Measurements from ENCODE around the gene SSNA1. TPM values are rescaled to one million over a fixed set of nuclear protein-coding genes. Genes with fewer than 3 reads are reported as not detected.

The SSNA1 gene
- total RNA-seq, 1 experiment from 2014 or later = 71.6 TPM

DNA sequence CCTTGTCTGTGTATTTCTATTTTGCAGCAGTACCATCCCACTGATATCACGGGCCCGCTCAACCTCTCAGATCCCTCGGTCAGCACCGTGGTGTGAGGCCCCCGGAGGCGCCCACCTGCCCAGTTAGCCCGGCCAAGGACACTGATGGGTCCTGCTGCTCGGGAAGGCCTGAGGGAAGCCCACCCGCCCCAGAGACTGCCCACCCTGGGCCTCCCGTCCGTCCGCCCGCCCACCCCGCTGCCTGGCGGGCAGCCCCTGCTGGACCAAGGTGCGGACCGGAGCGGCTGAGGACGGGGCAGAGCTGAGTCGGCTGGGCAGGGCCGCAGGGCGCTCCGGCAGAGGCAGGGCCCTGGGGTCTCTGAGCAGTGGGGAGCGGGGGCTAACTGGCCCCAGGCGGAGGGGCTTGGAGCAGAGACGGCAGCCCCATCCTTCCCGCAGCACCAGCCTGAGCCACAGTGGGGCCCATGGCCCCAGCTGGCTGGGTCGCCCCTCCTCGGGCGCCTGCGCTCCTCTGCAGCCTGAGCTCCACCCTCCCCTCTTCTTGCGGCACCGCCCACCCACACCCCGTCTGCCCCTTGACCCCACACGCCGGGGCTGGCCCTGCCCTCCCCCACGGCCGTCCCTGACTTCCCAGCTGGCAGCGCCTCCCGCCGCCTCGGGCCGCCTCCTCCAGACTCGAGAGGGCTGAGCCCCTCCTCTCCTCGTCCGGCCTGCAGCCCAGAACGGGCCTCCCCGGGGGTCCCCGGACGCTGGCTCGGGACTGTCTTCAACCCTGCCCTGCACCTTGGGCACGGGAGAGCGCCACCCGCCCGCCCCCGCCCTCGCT lies 20.5 kb upstream of the SSNA1 start:
- no peak for DNase-seq (ENCODE audit: low spot score)

DNA sequence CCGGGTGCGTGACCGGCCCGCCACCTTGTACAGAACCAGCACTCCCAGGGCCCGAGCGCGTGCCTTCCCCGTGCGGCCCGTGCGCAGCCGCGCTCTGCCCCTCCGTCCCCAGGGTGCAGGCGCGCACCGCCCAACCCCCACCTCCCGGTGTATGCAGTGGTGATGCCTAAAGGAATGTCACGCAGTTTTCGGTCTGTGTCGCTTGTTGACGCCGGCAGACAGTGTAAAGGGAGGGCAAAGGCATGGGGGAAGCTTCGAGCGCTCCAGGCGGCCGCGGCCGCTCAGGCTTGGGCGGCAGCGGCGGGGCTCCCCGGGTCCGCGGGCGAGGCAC lies 19.9 kb upstream of the SSNA1 start:
- no peak for DNase-seq (ENCODE audit: low spot score)

GRCh38 chr9:137168904-137169856 lies 19.3 kb upstream of the SSNA1 start:
- no peak for DNase-seq (ENCODE audit: low spot score)

- no peak for DNase-seq (ENCODE audit: low spot score)
Observed at GRCh38 chr9:137169896-137170358, 18.5 kb upstream of the SSNA1 start, which contains the start of gene LRRC26. TSS of gene LRRC26 (minus strand) at chr9:137170051. CDS start at chr9:137169943, 108 bp downstream.

DNA sequence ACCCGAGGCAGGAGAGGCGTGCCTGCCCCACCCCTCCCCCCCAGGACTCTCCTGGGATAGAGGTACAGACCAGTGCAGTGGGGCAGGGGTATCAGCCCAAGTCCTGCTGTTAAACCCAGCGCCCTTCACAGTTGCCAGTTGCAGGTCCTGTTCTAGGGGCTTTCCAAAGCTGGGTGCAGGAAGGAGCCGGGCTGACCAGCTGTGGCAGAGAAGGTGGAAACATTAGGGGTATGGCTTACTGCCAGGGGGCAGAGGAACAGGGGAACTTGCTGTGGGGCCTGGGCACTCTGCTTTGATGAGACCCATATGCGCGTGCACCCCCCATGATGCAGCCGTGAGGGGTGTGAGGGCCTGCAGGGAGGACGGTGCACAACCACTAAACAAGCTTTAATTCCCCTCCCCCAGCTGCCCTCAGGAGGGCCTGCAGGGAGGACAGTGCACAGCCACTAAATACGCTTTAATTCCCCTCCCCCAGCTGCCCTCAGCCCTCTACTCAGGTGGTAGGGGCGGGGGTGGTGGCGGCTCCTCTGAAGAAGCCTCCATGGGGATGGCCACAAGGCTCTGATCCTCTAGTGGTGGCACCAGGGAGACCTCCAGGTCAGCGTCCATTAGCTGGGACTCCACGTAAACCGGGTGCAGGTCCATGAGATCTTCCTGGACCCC lies 17.9 kb upstream of the SSNA1 start:
- no peak for DNase-seq (ENCODE audit: low spot score)

GRCh38 chr9:137171149-137171900 lies 17.2 kb upstream of the SSNA1 start:
- DNase-seq (ENCODE audit: low spot score) = no peak

DNA sequence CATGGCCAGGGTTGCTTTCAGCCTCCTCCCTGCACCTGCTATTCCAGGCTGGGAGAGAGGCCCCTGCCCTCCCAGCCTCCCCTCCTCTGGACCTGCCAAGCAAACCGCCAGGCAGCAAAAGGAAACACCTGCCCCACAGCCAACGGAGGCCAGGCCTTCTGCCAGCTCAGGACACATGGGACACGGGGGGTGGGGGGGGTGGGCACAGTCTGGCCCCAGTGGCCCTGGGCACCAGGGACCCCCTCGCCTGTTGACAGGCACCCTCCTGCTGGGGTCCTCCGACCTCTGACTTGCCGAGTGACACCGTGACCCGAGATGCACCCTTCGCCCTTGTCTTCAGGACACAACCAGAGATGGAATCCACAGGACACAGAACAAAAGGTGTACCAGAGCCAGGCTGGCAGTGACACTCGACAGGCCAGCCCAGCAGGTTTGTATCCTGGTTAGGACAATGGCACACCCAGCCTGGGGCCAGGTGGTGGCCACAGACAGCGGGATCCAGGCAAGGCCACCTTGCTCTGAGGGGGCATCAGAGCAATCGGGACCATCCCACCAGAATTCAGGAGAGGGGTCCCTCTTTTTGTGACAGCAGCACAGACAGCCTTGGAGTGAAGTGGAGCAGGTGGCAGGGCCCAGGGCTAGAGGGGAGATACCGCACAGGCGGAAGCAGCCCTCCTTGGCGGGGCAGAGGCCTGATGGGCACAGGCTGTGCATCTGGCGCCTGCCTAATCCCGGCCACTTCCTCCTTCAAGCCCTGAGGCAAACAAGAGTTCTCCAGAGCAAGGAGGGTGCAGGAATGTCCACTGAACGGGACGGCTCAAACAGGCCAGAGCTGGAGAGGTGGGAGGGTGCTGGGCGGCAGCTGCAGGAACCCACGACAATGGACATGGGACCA lies 15.3 kb upstream of the SSNA1 start:
- DNase-seq (ENCODE audit: low spot score) = no peak

DNA sequence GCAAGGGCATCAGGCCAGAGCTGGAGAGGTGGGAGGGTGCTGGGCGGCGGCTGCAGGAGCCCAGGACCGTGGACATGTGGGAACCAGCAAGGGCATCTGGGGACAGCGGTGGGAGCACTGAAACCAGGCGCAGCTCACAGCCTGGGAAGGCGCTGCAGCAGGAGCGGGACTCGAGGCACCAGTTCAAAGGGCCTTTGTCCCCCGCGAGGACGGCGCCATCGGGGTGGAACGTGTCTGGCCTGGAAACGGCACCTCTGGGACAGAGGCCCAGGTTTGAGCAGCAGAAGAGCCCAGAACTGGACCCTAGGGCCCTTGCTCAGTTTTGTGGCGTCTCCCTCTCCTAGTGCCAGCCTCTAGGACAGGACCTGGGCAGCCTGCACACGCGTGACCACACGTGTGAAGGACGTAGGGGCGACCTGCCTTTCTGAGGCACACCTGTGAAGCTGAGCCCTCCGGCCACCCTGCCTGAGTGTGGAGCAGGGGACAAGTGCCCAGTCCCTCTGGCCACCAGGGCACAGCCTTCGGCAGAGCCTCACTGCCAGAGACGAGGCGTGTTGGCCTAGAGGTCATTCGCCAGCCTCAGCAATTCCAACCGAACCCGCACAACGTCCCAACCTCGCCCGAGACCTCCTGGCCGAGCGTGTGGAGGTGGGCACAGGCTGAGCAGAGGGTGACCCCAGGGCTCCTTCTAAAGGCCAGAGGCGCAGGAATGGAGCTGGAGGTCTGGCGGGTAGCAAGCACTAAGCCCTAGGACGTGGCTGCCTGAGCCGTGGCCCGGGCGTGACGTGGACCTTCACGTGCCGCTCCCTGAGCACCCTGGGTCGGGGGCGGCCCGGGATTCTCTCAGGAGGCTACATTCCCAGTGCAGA lies 14.4 kb upstream of the SSNA1 start:
- no peak for DNase-seq (ENCODE audit: low spot score)

- DNase-seq (ENCODE audit: low spot score) = no peak
Observed at GRCh38 chr9:137174722-137175293, 13.7 kb upstream of the SSNA1 start.

DNA sequence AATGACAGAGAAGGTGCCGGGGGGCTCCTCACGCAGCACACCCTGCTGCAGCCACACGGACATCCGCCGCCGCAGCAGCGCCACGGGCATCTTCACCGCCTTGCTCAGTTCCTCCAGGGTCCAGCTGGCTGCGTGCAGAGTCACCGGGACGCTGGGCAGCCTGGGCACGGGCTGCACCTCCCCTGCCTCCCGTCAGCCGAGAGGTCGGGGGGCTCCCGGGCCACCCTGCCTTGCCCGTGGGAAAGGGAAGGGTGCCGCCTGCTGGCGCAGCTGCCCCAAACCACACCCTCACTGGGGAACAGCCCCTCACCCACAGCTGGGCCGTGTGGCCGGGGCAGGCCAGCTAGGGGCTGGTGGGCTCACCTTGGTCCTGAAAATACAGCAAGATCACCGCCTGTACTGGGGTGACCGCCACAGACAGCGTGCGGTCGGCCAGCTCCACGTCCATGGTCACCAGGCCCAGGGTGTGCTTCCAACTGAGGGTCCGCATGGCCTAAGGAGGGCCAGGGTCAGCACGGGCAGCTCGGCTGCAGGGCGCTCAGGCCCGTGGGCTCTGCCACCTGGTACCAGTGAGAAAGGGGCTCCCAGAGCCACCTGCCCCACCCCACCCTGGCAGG lies 13.0 kb upstream of the SSNA1 start:
- DNase-seq (ENCODE audit: low spot score) = no peak

GRCh38 chr9:137176302-137177182 lies 11.9 kb upstream of the SSNA1 start:
- no peak for DNase-seq (ENCODE audit: low spot score)

DNA sequence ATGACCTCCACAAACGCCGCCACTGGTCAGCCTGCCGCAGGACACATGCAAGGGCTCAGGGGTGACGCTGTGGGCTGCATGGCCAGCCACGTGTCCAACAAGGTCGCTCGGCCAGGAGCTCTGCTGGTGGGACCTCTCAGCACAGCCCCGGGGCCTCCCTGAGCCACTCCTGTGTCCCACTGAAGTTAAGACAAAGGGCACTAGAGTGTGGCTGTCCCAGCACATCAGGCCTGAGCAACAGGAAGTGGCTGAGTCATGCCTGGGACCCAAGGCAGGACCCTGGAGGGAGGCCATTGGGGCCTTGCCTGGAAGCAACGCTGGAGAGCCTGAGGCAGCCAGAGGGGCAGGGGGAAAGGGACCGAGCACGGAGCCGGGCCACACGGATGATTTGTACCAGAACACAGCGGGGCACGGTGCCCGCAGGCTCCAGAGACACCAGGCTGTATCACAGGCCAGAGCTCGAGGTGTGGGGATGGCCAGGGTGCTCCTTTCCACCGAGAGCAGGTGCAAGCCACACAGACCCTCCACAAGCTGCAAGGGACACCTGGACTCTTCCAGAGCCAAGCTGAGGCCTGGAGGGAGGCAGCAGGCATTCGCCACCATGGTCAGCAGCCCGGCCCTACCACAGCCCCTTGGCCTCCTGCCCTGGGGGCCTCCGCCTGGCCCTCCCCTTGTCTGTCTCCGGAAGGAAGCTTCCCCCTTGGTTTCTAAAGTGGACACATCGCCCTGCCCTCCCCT lies 10.1 kb upstream of the SSNA1 start:
- no peak for DNase-seq (ENCODE audit: low spot score)

DNA sequence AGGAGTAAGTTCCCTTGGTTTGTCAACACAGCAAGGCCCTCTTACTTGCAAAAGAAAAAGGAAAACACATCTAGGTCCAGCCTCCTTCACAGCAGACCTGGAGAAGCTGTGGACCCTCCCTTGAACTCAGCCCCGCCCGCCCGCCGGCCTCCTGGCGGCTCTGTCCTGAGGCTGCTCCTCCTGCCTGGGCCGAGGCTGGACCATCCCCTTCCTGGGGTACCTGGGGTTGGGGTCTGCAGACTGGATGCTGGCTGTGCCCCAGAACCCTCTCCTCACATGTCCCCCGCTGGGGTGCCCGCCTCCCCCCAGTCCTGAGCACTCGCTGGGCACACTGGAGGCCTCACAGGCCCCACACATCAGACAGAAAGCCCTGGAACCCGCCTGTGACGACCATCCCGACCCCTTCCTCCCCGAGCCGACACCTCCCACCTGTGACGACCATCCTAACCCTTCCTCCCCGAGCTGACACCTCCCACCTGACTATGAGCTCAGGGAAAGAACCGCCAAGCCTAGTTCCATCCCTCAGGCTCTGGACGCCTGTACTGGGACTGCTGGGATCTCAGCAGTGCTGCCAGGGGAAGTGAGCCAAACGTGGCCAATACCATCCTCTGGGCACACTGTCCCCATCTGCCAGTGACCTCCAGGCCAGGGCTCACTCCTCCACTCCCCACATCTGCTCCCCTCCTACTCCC lies 9.4 kb upstream of the SSNA1 start:
- DNase-seq (ENCODE audit: low spot score) = no peak

GRCh38 chr9:137179761-137180160 lies 8.7 kb upstream of the SSNA1 start:
- DNase-seq (ENCODE audit: low spot score) = no peak

DNA sequence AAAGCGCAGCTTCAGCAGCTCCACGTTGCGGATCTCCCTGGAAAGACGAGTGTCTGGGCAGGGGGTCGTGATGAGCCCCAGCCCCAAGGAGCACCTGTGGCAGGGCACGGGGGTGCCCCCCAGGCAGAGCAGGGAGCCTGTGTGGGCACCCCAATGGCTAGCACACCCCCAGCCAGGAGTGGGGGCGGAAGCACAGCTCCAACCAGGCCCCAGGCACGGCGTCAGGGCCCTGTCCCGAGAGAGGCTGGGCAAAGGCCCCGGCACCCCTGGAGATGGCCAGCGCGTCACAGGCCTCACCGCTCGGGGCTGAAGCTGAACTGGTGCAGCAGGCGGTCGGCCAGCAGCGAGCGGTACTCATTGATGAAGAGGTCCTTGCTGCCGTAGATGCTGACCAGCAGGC lies 8.0 kb upstream of the SSNA1 start:
- DNase-seq (ENCODE audit: low spot score) = no peak

- DNase-seq (ENCODE audit: low spot score) = no peak
Observed at GRCh38 chr9:137181680-137182079, 6.8 kb upstream of the SSNA1 start.

All from H4 (cell line).